Hippocampal formation (tissue), 2 donors: ENCODE measurements around the gene SLC2A14.
"Not testable (repeated sequence)": the region's sequence is repeated elsewhere in the genome, so short reads cannot be mapped to it uniquely, and the experiment has no call there.

Experiments used
- DNase-seq, 2 donors: peaks; one replicate each; lab custom pipeline; 2025; lab: John Stamatoyannopoulos, UW

The SLC2A14 gene

GRCh38 chr12:7870335-7870734, 2.4 kb downstream of the SLC2A14 start:
- no peak for DNase-seq

GRCh38 chr12:7869137-7869536, 3.6 kb downstream of the SLC2A14 start:
- DNase-seq: no peak

GRCh38 chr12:7868391-7868790, 4.3 kb downstream of the SLC2A14 start:
- DNase-seq: no peak

- DNase-seq: no peak
These were observed 8.0 kb downstream of the SLC2A14 start for GRCh38 chr12:7864601-7865150.

GRCh38 chr12:7862814-7863348, 9.8 kb downstream of the SLC2A14 start:
- DNase-seq: not testable (repeated sequence)

GRCh38 chr12:7862301-7862700, 10.4 kb downstream of the SLC2A14 start:
- DNase-seq: not testable (repeated sequence)

GRCh38 chr12:7859552-7859951, 13.2 kb downstream of the SLC2A14 start:
- no peak for DNase-seq

GRCh38 chr12:7857971-7858370, 14.7 kb downstream of the SLC2A14 start:
- no peak for DNase-seq

- no peak for DNase-seq
These were observed 16.2 kb downstream of the SLC2A14 start for GRCh38 chr12:7856516-7856915.

GRCh38 chr12:7853557-7853956, 19.2 kb downstream of the SLC2A14 start:
- DNase-seq: no peak

GRCh38 chr12:7851622-7852081, 21.1 kb downstream of the SLC2A14 start:
- not testable (repeated sequence) for DNase-seq

GRCh38 chr12:7850099-7850498, 22.6 kb downstream of the SLC2A14 start:
- DNase-seq: not testable (repeated sequence)

- DNase-seq: not testable (repeated sequence)
These were observed 24.7 kb downstream of the SLC2A14 start for GRCh38 chr12:7848098-7848422.

- DNase-seq: not testable (repeated sequence)
These were observed 25.3 kb downstream of the SLC2A14 start for GRCh38 chr12:7847226-7848097.

GRCh38 chr12:7844116-7844515, 28.6 kb downstream of the SLC2A14 start:
- no peak for DNase-seq

GRCh38 chr12:7843583-7843982, 29.1 kb downstream of the SLC2A14 start:
- not testable (repeated sequence) for DNase-seq

GRCh38 chr12:7843149-7843548, 29.6 kb downstream of the SLC2A14 start:
- not testable (repeated sequence) for DNase-seq

- not testable (repeated sequence) for DNase-seq
These were observed 30.3 kb downstream of the SLC2A14 start for GRCh38 chr12:7842444-7842843.

GRCh38 chr12:7839848-7840247, 32.9 kb downstream of the SLC2A14 start:
- DNase-seq: not testable (repeated sequence)

- peak in 1 of 2 donors; percentile 4 for DNase-seq
These were observed 33.5 kb downstream of the SLC2A14 start for GRCh38 chr12:7839226-7839625.

- DNase-seq: no peak
These were observed 35.3 kb downstream of the SLC2A14 start for GRCh38 chr12:7837366-7837765.

- no peak for DNase-seq
These were observed 36.9 kb downstream of the SLC2A14 start for GRCh38 chr12:7835766-7836165.

GRCh38 chr12:7835116-7835515, 37.6 kb downstream of the SLC2A14 start:
- DNase-seq: no peak
